ENCODE data around the gene GBGT1. TPM values are rescaled to one million over a fixed set of nuclear protein-coding genes. Genes with fewer than 3 reads are reported as not detected.
A peak's percentile ranks its signal among the peaks of the same experiment; 100 is the strongest.
"Not testable (repeated sequence)": the region's sequence is repeated elsewhere in the genome, so short reads cannot be mapped to it uniquely, and the experiment has no call there.

Gene GBGT1
- total RNA-seq, 2 experiments from 2014 or later: 1.6 to 2.9 TPM

DNA sequence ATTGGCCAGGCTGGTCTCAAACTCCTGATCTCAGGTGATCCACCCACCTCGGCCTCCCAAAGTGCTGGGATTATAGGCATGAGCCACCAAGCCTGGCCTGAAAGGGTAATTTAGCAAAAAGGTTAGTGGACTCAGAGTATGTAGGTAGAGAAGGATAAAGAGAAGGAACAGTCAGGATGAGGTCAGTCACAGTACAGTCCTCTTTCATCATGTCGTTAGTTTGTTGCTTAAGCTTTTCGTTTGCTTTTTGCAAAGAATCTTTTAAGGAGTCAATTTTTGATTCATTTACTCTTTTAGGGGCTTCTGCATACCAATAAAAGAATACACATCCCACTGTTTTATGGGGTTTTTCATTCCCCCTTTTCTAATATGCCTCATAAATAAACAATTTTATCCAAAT, 17.8 kb upstream of the GBGT1 start:
- no peak overlapping the region for H3K27ac Mint-ChIP-seq
- no peak overlapping the region for H3K4me3 Mint-ChIP-seq
- no peak for DNase-seq
- H3K9me3 Mint-ChIP-seq: no peaks in the 10 kb centered on the region
- H3K27me3 Mint-ChIP-seq: peaks cover 33% of the 10 kb centered on the region
- H3K4me1 Mint-ChIP-seq: peaks cover 16% of the 10 kb centered on the region
- H3K36me3 Mint-ChIP-seq: no peaks in the 10 kb centered on the region

- Mint-ChIP-seq H3K36me3 (no peaks in the 10 kb centered on the region), H3K4me1 (peaks cover 13% of the 10 kb centered on the region), H3K27ac (no peak overlapping the region), H3K9me3 (no peaks in the 10 kb centered on the region), H3K4me3 (no peak overlapping the region), H3K27me3 (peaks cover 28% of the 10 kb centered on the region)
- no peak for DNase-seq
These were observed 17.2 kb upstream of the GBGT1 start for GRCh38 chr9:133180953-133181352.

GRCh38 chr9:133173056-133173455, 9.3 kb upstream of the GBGT1 start:
- Mint-ChIP-seq H3K27ac (no peak overlapping the region), H3K9me3 (no peaks in the 10 kb centered on the region), H3K27me3 (no peaks in the 10 kb centered on the region), H3K4me1 (no peaks in the 10 kb centered on the region), H3K36me3 (no peaks in the 10 kb centered on the region), H3K4me3 (no peak overlapping the region)
- DNase-seq: no peak

GRCh38 chr9:133171161-133171961, 7.6 kb upstream of the GBGT1 start:
- Mint-ChIP-seq H3K27me3 (no peaks in the 10 kb centered on the region), H3K4me1 (no peaks in the 10 kb centered on the region), H3K9me3 (no peaks in the 10 kb centered on the region), H3K27ac (no peak overlapping the region), H3K36me3 (no peaks in the 10 kb centered on the region), H3K4me3 (no peak overlapping the region)
- no peak for DNase-seq

- Mint-ChIP-seq H3K4me3 (no peak overlapping the region), H3K27me3 (no peaks in the 10 kb centered on the region), H3K36me3 (no peaks in the 10 kb centered on the region), H3K27ac (no peak overlapping the region), H3K9me3 (no peaks in the 10 kb centered on the region), H3K4me1 (no peaks in the 10 kb centered on the region)
- DNase-seq: no peak
These were observed 7.0 kb upstream of the GBGT1 start for GRCh38 chr9:133170716-133171115.

DNA sequence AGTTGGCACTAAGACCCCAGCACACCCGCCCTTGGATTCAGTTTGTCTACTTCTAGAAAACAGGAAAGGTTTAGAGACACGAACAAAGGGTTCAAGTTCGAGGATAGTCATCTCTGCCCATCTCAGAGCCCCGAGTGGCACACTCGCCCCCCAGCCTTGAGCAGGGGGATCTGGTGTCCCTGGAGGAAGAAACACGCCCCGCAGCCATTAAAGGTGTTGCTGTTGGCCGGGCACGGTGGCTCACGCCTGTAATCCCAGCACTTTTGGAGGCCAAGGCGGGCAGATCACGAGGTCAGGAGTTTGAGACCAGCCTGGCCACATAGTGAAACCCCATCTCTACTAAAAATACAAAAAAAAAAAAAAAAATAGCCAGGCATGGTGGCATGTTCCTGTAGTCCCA, 6.0 kb upstream of the GBGT1 start:
- H3K27me3 Mint-ChIP-seq, H3K4me3 Mint-ChIP-seq, H3K36me3 Mint-ChIP-seq, H3K9me3 Mint-ChIP-seq, H3K4me1 Mint-ChIP-seq, DNase-seq, H3K27ac Mint-ChIP-seq: not testable (repeated sequence)

- no peaks in the 10 kb centered on the region for H3K36me3 Mint-ChIP-seq
- H3K27ac Mint-ChIP-seq: no peak overlapping the region
- H3K4me1 Mint-ChIP-seq: no peaks in the 10 kb centered on the region
- H3K4me3 Mint-ChIP-seq: no peak overlapping the region
- DNase-seq: no peak
- no peaks in the 10 kb centered on the region for H3K9me3 Mint-ChIP-seq
- no peaks in the 10 kb centered on the region for H3K27me3 Mint-ChIP-seq
These were observed 5.4 kb upstream of the GBGT1 start for GRCh38 chr9:133169102-133169501.

GRCh38 chr9:133168432-133168831, 4.7 kb upstream of the GBGT1 start:
- Mint-ChIP-seq H3K4me1 (no peaks in the 10 kb centered on the region), H3K27ac (no peak overlapping the region), H3K9me3 (no peaks in the 10 kb centered on the region), H3K36me3 (no peaks in the 10 kb centered on the region), H3K27me3 (no peaks in the 10 kb centered on the region), H3K4me3 (no peak overlapping the region)
- DNase-seq: no peak

- Mint-ChIP-seq H3K27ac (no peak overlapping the region), H3K27me3 (no peaks in the 10 kb centered on the region), H3K36me3 (no peaks in the 10 kb centered on the region), H3K9me3 (no peaks in the 10 kb centered on the region), H3K4me1 (no peaks in the 10 kb centered on the region), H3K4me3 (no peak overlapping the region)
- DNase-seq: no peak
These were observed 4.1 kb upstream of the GBGT1 start for GRCh38 chr9:133167769-133168168.

GRCh38 chr9:133167096-133167730, 3.5 kb upstream of the GBGT1 start:
- H3K9me3 Mint-ChIP-seq: no peaks in the 10 kb centered on the region
- no peaks in the 10 kb centered on the region for H3K4me1 Mint-ChIP-seq
- no peaks in the 10 kb centered on the region for H3K36me3 Mint-ChIP-seq
- no peak overlapping the region for H3K4me3 Mint-ChIP-seq
- no peak for DNase-seq
- H3K27me3 Mint-ChIP-seq: no peaks in the 10 kb centered on the region
- no peak overlapping the region for H3K27ac Mint-ChIP-seq

- Mint-ChIP-seq H3K4me1 (no peaks in the 10 kb centered on the region), H3K9me3 (no peaks in the 10 kb centered on the region), H3K27me3 (no peaks in the 10 kb centered on the region), H3K4me3 (no peak overlapping the region), H3K27ac (no peak overlapping the region), H3K36me3 (no peaks in the 10 kb centered on the region)
- no peak for DNase-seq
These were observed 2.7 kb upstream of the GBGT1 start for GRCh38 chr9:133166392-133166791.

DNA sequence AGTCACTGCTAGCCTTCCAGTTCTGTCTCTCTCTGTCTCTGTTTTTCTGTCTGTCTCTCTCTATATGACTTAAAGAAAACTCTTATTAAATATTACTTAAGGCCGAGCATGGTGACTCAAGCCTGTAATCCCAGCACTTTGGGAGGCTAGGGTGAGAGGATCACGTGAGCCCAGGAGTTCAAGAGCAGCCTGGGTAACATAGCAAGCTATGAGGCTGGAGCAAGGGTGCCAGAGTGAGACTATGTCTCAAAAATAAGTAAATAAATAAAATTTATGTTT, 1.7 kb upstream of the GBGT1 start:
- Mint-ChIP-seq H3K27me3 (peaks cover 2% of the 10 kb centered on the region), H3K9me3 (no peaks in the 10 kb centered on the region), H3K4me3 (no peak overlapping the region), H3K4me1 (no peaks in the 10 kb centered on the region), H3K36me3 (no peaks in the 10 kb centered on the region), H3K27ac (no peak overlapping the region)
- DNase-seq: no peak

GRCh38 chr9:133164191-133164590, 477 bp upstream of the GBGT1 start:
- Mint-ChIP-seq H3K9me3 (no peaks in the 10 kb centered on the region), H3K4me3 (peak overlapping the region; percentile 20), H3K27ac (no peak overlapping the region), H3K27me3 (peaks cover 2% of the 10 kb centered on the region), H3K4me1 (no peaks in the 10 kb centered on the region), H3K36me3 (no peaks in the 10 kb centered on the region)
- DNase-seq: no peak

- no peak for DNase-seq
- H3K36me3 Mint-ChIP-seq: no peaks in the 10 kb centered on the region
- no peak overlapping the region for H3K4me3 Mint-ChIP-seq
- no peaks in the 10 kb centered on the region for H3K9me3 Mint-ChIP-seq
- H3K27ac Mint-ChIP-seq: no peak overlapping the region
- H3K27me3 Mint-ChIP-seq: peaks cover 2% of the 10 kb centered on the region
- H3K4me1 Mint-ChIP-seq: no peaks in the 10 kb centered on the region
These were observed 732 bp downstream of the GBGT1 start for GRCh38 chr9:133162861-133163503.

DNA sequence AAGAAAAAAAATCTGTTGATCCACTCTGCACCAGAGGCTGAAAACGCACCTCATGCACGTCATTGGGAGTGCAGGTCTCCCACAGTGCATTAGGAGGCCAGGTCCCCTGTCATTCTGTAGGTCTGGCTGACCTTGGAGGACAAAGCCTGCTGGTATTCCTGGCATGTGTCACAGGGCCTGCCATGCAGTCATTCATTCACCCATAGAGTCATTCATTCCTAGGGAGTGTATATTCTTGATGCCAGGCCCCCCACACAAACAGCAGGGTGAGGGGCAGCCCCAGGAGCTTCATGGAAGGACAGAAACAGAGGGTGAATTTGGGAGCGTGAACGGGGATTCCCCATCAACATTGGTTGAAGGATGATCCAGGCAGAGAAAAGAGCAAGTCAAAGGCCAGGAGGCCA, 2.2 kb downstream of the GBGT1 start:
- no peaks in the 10 kb centered on the region for H3K9me3 Mint-ChIP-seq
- no peak overlapping the region for H3K27ac Mint-ChIP-seq
- no peaks in the 10 kb centered on the region for H3K4me1 Mint-ChIP-seq
- H3K27me3 Mint-ChIP-seq: peaks cover 2% of the 10 kb centered on the region
- no peak for DNase-seq
- H3K4me3 Mint-ChIP-seq: peak overlapping the region; percentile 22
- no peaks in the 10 kb centered on the region for H3K36me3 Mint-ChIP-seq
